ENCODE results near the gene ABCC1. TPM values are rescaled to one million over a fixed set of nuclear protein-coding genes. Genes with fewer than 3 reads are reported as not detected.

The ABCC1 gene
- total RNA-seq, 3 donors from 2014 or later, result 13.8 to 40.0 (median 25.5) TPM

DNA sequence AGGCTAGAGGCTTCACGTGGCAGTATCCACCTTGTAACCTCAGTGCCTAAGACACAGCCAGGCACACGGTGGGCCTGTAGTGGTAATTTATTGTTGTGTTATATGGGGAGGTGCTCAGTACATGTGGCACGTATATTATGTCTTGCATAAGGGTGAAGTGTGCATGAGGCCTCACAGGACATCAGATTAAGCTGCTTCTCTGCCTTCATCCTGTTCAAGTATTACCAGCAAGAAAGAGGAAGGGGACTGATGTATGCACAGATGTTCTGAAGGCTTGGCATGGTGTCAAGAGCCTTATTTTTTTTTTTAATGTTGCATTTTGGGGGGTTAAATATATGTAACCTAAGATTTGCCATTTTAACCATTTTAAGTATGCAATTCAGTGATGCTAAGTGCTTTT lies 71.6 kb downstream of the ABCC1 start:
- peaks cover 20% of the 10 kb centered on the region for H3K4me1 ChIP-seq (ENCODE audit: low read depth)
- H3K36me3 ChIP-seq (ENCODE audit: low read depth), result no peaks in the 10 kb centered on the region
- TF ChIP-seq, protein P1, sequence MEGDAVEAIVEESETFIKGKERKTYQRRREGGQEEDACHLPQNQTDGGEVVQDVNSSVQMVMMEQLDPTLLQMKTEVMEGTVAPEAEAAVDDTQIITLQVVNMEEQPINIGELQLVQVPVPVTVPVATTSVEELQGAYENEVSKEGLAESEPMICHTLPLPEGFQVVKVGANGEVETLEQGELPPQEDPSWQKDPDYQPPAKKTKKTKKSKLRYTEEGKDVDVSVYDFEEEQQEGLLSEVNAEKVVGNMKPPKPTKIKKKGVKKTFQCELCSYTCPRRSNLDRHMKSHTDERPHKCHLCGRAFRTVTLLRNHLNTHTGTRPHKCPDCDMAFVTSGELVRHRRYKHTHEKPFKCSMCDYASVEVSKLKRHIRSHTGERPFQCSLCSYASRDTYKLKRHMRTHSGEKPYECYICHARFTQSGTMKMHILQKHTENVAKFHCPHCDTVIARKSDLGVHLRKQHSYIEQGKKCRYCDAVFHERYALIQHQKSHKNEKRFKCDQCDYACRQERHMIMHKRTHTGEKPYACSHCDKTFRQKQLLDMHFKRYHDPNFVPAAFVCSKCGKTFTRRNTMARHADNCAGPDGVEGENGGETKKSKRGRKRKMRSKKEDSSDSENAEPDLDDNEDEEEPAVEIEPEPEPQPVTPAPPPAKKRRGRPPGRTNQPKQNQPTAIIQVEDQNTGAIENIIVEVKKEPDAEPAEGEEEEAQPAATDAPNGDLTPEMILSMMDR (IDR thresholded peaks at IDR 0.05), result no peak
- no peak overlapping the region for H3K4me3 ChIP-seq
- intact Hi-C loops (cut with DNase I, micrococcal nuclease), result loop anchor here in 1 of 2 donors (10.0 kb wide), 1 partner anchor 136 kb away; the partner anchor contains the start of gene CEP20
- ATAC-seq (no peak), DNase-seq (no peak)
- no peaks in the 10 kb centered on the region for H3K9me3 ChIP-seq

DNA sequence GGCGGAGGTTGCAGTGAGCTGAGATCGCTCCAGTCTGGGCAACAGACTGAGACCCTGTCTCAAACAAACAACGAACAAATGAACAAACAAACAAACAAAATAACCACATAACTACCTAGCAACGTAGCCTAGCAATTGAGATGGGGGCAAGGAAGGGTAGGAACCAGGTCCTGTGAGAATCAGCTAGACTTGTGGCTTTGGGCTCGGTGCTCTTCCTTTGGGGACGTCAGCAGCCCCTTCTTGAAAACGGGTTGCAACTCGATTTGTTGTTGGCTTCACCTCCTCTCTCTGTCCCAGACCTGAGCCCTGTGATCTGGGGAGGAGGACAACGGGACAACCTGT lies 72.2 kb downstream of the ABCC1 start:
- intact Hi-C loops (cut with DNase I, micrococcal nuclease), result loop anchor here in 1 of 2 donors (10.0 kb wide), 1 partner anchor 137 kb away; the partner anchor contains the start of gene CEP20
- Histone ChIP-seq H3K4me3 (no peak overlapping the region), H3K9me3 (no peaks in the 10 kb centered on the region), H3K36me3 (ENCODE audit: low read depth) (no peaks in the 10 kb centered on the region), H3K4me1 (ENCODE audit: low read depth) (peaks cover 20% of the 10 kb centered on the region)
- no peak for DNase-seq
- TF ChIP-seq, protein P1 (IDR thresholded peaks at IDR 0.05), result no peak
- no peak for ATAC-seq

DNA sequence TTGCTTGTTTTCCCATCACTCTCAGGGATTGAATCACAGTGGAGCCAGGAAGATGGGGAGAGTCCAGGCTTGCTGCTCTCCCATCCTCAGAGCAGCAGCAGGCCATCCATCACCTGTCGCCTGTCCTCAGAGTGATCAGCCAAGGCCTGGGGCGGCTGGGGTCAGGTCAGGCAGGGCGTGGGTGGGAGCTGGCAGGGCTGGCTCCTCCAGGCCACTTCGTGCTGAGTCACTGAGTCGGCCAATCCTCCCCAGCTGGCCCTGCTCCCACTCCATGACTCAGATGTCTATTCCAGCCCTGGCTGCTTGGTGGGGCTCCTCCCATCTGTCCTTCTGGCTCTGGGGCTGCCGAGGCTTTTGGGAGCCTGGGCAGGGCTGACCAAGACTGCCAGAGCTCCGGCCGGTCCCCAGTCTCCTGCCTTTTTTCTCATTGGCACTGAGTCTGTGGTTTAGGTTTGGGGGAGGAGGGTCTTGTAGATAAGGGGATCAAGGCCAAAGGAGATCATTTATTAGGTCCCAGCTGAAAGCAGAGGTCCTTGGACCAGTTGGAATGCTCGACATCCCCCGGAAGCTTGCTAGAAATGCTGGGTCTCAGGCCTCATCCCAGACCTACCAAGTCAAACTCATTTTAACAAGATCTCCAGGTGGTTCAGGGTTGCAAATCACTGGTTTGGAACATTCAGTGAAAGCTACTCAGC lies 72.7 kb downstream of the ABCC1 start:
- H3K4me1 ChIP-seq (ENCODE audit: low read depth), result peaks cover 20% of the 10 kb centered on the region
- DNase-seq (peak; percentile 86 to 91 (median 87)), ATAC-seq (peak; percentile 96)
- no peaks in the 10 kb centered on the region for H3K36me3 ChIP-seq (ENCODE audit: low read depth)
- TF ChIP-seq, protein P1 (IDR thresholded peaks at IDR 0.05), result no peak
- no peak overlapping the region for H3K4me3 ChIP-seq
- intact Hi-C loops (cut with DNase I, micrococcal nuclease), result loop anchor here in 1 of 2 donors (10.0 kb wide), 1 partner anchor 137 kb away; the partner anchor contains the start of gene CEP20
- no peaks in the 10 kb centered on the region for H3K9me3 ChIP-seq

DNA sequence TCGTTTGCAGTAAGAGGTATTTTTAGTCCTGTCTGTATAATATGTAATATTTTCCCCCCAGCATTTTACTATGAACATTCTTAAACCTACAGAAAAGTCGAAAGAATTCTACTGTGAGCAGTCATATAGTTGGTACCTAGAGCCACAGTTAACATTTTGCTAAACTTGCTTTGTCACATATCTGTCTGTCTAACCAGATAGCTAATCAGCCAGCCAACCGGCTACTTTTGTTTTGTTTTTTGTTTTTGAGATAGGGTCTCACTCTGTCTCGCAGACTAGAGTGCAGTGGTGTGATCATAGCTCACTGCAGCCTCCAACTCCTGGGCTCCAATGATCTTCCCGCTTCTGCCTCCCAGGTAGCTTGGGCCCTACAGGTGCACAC lies 73.3 kb downstream of the ABCC1 start:
- no peak overlapping the region for H3K4me3 ChIP-seq
- ATAC-seq, result no peak
- TF ChIP-seq, protein P1 (IDR thresholded peaks at IDR 0.05), result no peak
- H3K9me3 ChIP-seq, result no peaks in the 10 kb centered on the region
- H3K36me3 ChIP-seq (ENCODE audit: low read depth), result no peaks in the 10 kb centered on the region
- peaks cover 21% of the 10 kb centered on the region for H3K4me1 ChIP-seq (ENCODE audit: low read depth)
- no peak for DNase-seq
- intact Hi-C loops (cut with DNase I, micrococcal nuclease), result loop anchor here in 1 of 2 donors (10.0 kb wide), 1 partner anchor 138 kb away; the partner anchor contains the start of gene CEP20

DNA sequence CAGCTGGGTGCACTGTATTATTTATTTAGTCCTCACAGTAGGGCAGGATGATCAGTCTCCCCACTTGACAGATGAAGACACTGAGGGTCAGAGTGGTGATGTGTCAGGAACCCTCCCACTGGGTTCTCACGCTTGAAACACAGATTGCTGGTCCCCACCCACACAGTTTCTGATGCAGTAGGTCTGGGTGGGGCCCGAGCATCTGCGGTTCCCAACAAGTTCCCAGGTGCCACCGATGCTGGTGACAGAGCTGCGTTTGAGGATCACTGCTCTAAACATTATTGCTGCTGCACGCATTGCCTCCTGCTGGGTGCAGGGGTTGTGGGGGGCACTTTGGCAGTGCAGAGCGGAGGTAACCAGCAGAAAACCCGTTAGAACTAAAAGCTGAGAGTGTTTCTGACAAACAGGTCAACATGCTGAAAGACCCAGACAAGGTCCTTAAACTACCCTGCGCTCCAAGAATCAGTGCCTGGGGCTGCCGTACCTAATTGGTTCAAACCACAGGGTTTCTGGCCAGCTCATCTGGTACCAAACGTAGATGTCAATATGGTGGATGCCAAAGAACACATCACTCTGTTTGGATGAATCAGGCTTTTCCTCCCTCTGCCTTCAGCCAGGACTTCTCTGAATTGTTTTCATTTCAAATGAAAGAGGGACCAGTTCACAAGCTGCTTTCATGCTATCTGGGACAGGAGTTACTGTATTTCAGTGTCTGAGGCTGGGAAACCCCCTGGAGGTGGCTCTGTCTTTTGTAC lies 76.0 kb downstream of the ABCC1 start:
- H3K36me3 ChIP-seq (ENCODE audit: low read depth), result no peaks in the 10 kb centered on the region
- ATAC-seq (peak; percentile 18), DNase-seq (peak in 1 of 3 donors; percentile 65)
- H3K9me3 ChIP-seq, result no peaks in the 10 kb centered on the region
- no peak overlapping the region for H3K4me3 ChIP-seq
- peaks cover 29% of the 10 kb centered on the region for H3K4me1 ChIP-seq (ENCODE audit: low read depth)
- intact Hi-C loops (cut with DNase I, micrococcal nuclease), result loop anchor here in 1 of 2 donors (10.0 kb wide), 1 partner anchor 141 kb away; the partner anchor contains the start of gene CEP20
- TF ChIP-seq, protein P1 (IDR thresholded peaks at IDR 0.05), result no peak

All from mucosa of descending colon (tissue), 3 donors.